Dermis blood vessel endothelial cell (primary cell): Measurements from ENCODE around the gene LMF2. TPM values are rescaled to one million over a fixed set of nuclear protein-coding genes. Genes with fewer than 3 reads are reported as not detected.

ENCODE experiments used
- DNase-seq: peaks from one replicate; pipeline ENCODE4 v3.0.0; 2010
- total RNA-seq: library from RNA; depleted of rRNA; stranded (reverse); fragments of >200 nt; gene quantifications from 2 replicates; pipeline ENCODE4 v1.2.3, GENCODE V29; 2014

The LMF2 gene
- total RNA-seq, 1 donor from 2014 or later: 43.7 TPM

GRCh38 chr22:50461979-50462540 lies 45.4 kb downstream of the LMF2 start:
- no peak for DNase-seq

GRCh38 chr22:50461536-50461935 lies 46.0 kb downstream of the LMF2 start:
- no peak for DNase-seq

- DNase-seq: no peak
Observed at GRCh38 chr22:50460938-50461337, 46.6 kb downstream of the LMF2 start.

- no peak for DNase-seq
Observed at GRCh38 chr22:50459496-50460140, 47.9 kb downstream of the LMF2 start.

- no peak for DNase-seq
Observed at GRCh38 chr22:50459016-50459415, 48.5 kb downstream of the LMF2 start.

GRCh38 chr22:50456466-50457234 lies 50.9 kb downstream of the LMF2 start:
- peak; percentile 15 for DNase-seq

GRCh38 chr22:50456026-50456425 lies 51.5 kb downstream of the LMF2 start:
- no peak for DNase-seq

- no peak for DNase-seq
Observed at GRCh38 chr22:50455201-50455600, 52.3 kb downstream of the LMF2 start.

- DNase-seq: no peak
Observed at GRCh38 chr22:50454556-50455075, 52.9 kb downstream of the LMF2 start.

Other genes starting within 250 kb of the LMF2 start
- 73.4 and 118 TPM in 2 replicates for gene MAPK12, start 246.0 kb downstream of the LMF2 start, total RNA-seq
- 21.4 and 41.7 TPM in 2 replicates for gene MAPK11, start 237.3 kb downstream of the LMF2 start, total RNA-seq
- gene PLXNB2, start 200.1 kb downstream of the LMF2 start, total RNA-seq: 96.1 and 135 TPM in 2 replicates
- 1.3 and 3.6 TPM in 2 replicates for gene DENND6B, start 180.7 kb downstream of the LMF2 start, total RNA-seq
- gene PPP6R2, start 164.4 kb downstream of the LMF2 start, total RNA-seq: 67.0 and 82.9 TPM in 2 replicates
- 50.0 and 62.1 TPM in 2 replicates for gene SBF1, start 32.7 kb downstream of the LMF2 start, total RNA-seq
- 0.34 and 0.60 TPM in 2 replicates for gene ADM2, start 26.2 kb downstream of the LMF2 start, total RNA-seq
- not detected in 2 replicates for gene MIOX, start 20.8 kb downstream of the LMF2 start, total RNA-seq
- gene NCAPH2, start 522 bp upstream of the LMF2 start, total RNA-seq: 30.1 and 37.1 TPM in 2 replicates
- 2.3 and 5.6 TPM in 2 replicates for gene SCO2, start 17.9 kb upstream of the LMF2 start, total RNA-seq
- gene TYMP, start 22.3 kb upstream of the LMF2 start, total RNA-seq: 28.9 and 53.1 TPM in 2 replicates
- gene KLHDC7B, start 38.2 kb upstream of the LMF2 start, total RNA-seq: not detected in 2 replicates
- not detected in 2 replicates for gene SYCE3, start 55.2 kb upstream of the LMF2 start, total RNA-seq
- gene CPT1B, start 70.7 kb upstream of the LMF2 start, total RNA-seq: 7.5 and 16.3 TPM in 2 replicates
- 34.9 and 50.4 TPM in 2 replicates for gene CHKB, start 75.1 kb upstream of the LMF2 start, total RNA-seq
- gene MAPK8IP2, start 93.1 kb upstream of the LMF2 start, total RNA-seq: 0.34 and 0.51 TPM in 2 replicates
- gene ARSA, start 120.5 kb upstream of the LMF2 start, total RNA-seq: 24.0 and 30.6 TPM in 2 replicates
- 33.0 and 42.7 TPM in 2 replicates for gene SHANK3, start 165.1 kb upstream of the LMF2 start, total RNA-seq
- 0.34 and 0.79 TPM in 2 replicates for gene ACR, start 230.5 kb upstream of the LMF2 start, total RNA-seq